SK-N-SH treated with all-trans-retinoic acid at 6 μM for 48 hours (cell line): ENCODE data around the gene KRTAP20-4.

ENCODE experiments used
- PATZ1 ChIP-seq: fragments of 250-450 bp; sonication (Bioruptor Pico); IDR thresholded peaks from 2 replicates; pipeline ENCODE4 v1.8.0; 2020; ENCODE audit warnings: mild to moderate bottlenecking, moderate library complexity, borderline replicate concordance
- POU6F1 ChIP-seq: fragments of 250-450 bp; sonication (Bioruptor Pico); IDR thresholded peaks from 2 replicates; pipeline ENCODE4 v1.8.0; 2021; ENCODE audit warnings: low read depth, mild to moderate bottlenecking, moderate library complexity, borderline replicate concordance
- ZFP30 ChIP-seq: fragments of 450-650 bp; formaldehyde crosslinking; IDR thresholded peaks from 2 replicates; pipeline ENCODE4 v1.5.0; 2022; ENCODE audit warnings: mild to moderate bottlenecking, moderate library complexity

GRCh38 chr21:30612132-30612531 lies 8.3 kb upstream of the KRTAP20-4 start:
- no peak for TF ChIP-seq PATZ1 (CRISPR knock-in tag)
- TF ChIP-seq ZFP30 (CRISPR knock-in tag): no peak
- TF ChIP-seq POU6F1 (CRISPR knock-in tag): no peak
